ENCODE results near the gene AJUBA.
"Not testable (repeated sequence)": the region's sequence is repeated elsewhere in the genome, so short reads cannot be mapped to it uniquely, and the experiment has no call there.

The AJUBA gene

GRCh38 chr14:23020143-23021128, 38.1 kb upstream of the AJUBA start:
- Histone ChIP-seq H2AFZ (ENCODE audit: low read length, unreplicated experiment) (no peak overlapping the region), H3K79me2 (ENCODE audit: control insufficient read depth, insufficient read depth, low read length, unreplicated experiment) (no peaks in the 10 kb centered on the region), H3K27me3 (ENCODE audit: insufficient read depth, low read length) (no peaks in the 10 kb centered on the region), H3K4me3 (ENCODE audit: low read depth, low read length) (no peak overlapping the region), H3K36me3 (ENCODE audit: insufficient read depth, low read length) (no peaks in the 10 kb centered on the region), H3K27ac (ENCODE audit: low read depth, low read length) (no peak overlapping the region), H3K4me1 (ENCODE audit: control insufficient read depth, insufficient read depth, low read length, unreplicated experiment) (no peaks in the 10 kb centered on the region)

GRCh38 chr14:23018107-23018506, 35.8 kb upstream of the AJUBA start:
- Histone ChIP-seq H3K36me3 (ENCODE audit: insufficient read depth, low read length) (no peaks in the 10 kb centered on the region), H3K27ac (ENCODE audit: low read depth, low read length) (no peak overlapping the region), H2AFZ (ENCODE audit: low read length, unreplicated experiment) (no peak overlapping the region), H3K4me1 (ENCODE audit: control insufficient read depth, insufficient read depth, low read length, unreplicated experiment) (no peaks in the 10 kb centered on the region), H3K79me2 (ENCODE audit: control insufficient read depth, insufficient read depth, low read length, unreplicated experiment) (no peaks in the 10 kb centered on the region), H3K27me3 (ENCODE audit: insufficient read depth, low read length) (no peaks in the 10 kb centered on the region), H3K4me3 (ENCODE audit: low read depth, low read length) (no peak overlapping the region)

- no peaks in the 10 kb centered on the region for H3K36me3 ChIP-seq (ENCODE audit: insufficient read depth, low read length)
- H3K4me3 ChIP-seq (ENCODE audit: low read depth, low read length), result no peak overlapping the region
- no peak overlapping the region for H2AFZ ChIP-seq (ENCODE audit: low read length, unreplicated experiment)
- H3K27me3 ChIP-seq (ENCODE audit: insufficient read depth, low read length), result no peaks in the 10 kb centered on the region
- H3K4me1 ChIP-seq (ENCODE audit: control insufficient read depth, insufficient read depth, low read length, unreplicated experiment), result no peaks in the 10 kb centered on the region
- no peaks in the 10 kb centered on the region for H3K79me2 ChIP-seq (ENCODE audit: control insufficient read depth, insufficient read depth, low read length, unreplicated experiment)
- H3K27ac ChIP-seq (ENCODE audit: low read depth, low read length), result no peak overlapping the region
Measured at GRCh38 chr14:23017091-23017490, 34.7 kb upstream of the AJUBA start.

- H3K4me1 ChIP-seq (ENCODE audit: control insufficient read depth, insufficient read depth, low read length, unreplicated experiment), result no peaks in the 10 kb centered on the region
- H2AFZ ChIP-seq (ENCODE audit: low read length, unreplicated experiment), result no peak overlapping the region
- H3K4me3 ChIP-seq (ENCODE audit: low read depth, low read length), result no peak overlapping the region
- H3K27me3 ChIP-seq (ENCODE audit: insufficient read depth, low read length), result no peaks in the 10 kb centered on the region
- no peaks in the 10 kb centered on the region for H3K79me2 ChIP-seq (ENCODE audit: control insufficient read depth, insufficient read depth, low read length, unreplicated experiment)
- H3K36me3 ChIP-seq (ENCODE audit: insufficient read depth, low read length), result no peaks in the 10 kb centered on the region
- no peak overlapping the region for H3K27ac ChIP-seq (ENCODE audit: low read depth, low read length)
Measured at GRCh38 chr14:23015618-23016017, 33.3 kb upstream of the AJUBA start.

- not testable (repeated sequence) for H2AFZ ChIP-seq (ENCODE audit: low read length, unreplicated experiment)
Measured at GRCh38 chr14:23013749-23014054, 31.4 kb upstream of the AJUBA start.

GRCh38 chr14:23013054-23013748, 30.9 kb upstream of the AJUBA start:
- H2AFZ ChIP-seq (ENCODE audit: low read length, unreplicated experiment), result no peak overlapping the region
- H3K27ac ChIP-seq (ENCODE audit: low read depth, low read length), result no peak overlapping the region
- H3K79me2 ChIP-seq (ENCODE audit: control insufficient read depth, insufficient read depth, low read length, unreplicated experiment), result no peaks in the 10 kb centered on the region
- H3K4me3 ChIP-seq (ENCODE audit: low read depth, low read length), result no peak overlapping the region
- H3K27me3 ChIP-seq (ENCODE audit: insufficient read depth, low read length), result no peaks in the 10 kb centered on the region
- no peaks in the 10 kb centered on the region for H3K36me3 ChIP-seq (ENCODE audit: insufficient read depth, low read length)
- H3K4me1 ChIP-seq (ENCODE audit: control insufficient read depth, insufficient read depth, low read length, unreplicated experiment), result peaks cover 12% of the 10 kb centered on the region

More at GRCh38 chr14:23013749-23014054, 31.4 kb upstream of the AJUBA start:
- not testable (repeated sequence) for H3K4me1 ChIP-seq (ENCODE audit: control insufficient read depth, insufficient read depth, low read length, unreplicated experiment); H3K27me3 ChIP-seq (ENCODE audit: insufficient read depth, low read length); H3K4me3 ChIP-seq (ENCODE audit: low read depth, low read length); H3K36me3 ChIP-seq (ENCODE audit: insufficient read depth, low read length); H3K27ac ChIP-seq (ENCODE audit: low read depth, low read length); H3K79me2 ChIP-seq (ENCODE audit: control insufficient read depth, insufficient read depth, low read length, unreplicated experiment)

DNA sequence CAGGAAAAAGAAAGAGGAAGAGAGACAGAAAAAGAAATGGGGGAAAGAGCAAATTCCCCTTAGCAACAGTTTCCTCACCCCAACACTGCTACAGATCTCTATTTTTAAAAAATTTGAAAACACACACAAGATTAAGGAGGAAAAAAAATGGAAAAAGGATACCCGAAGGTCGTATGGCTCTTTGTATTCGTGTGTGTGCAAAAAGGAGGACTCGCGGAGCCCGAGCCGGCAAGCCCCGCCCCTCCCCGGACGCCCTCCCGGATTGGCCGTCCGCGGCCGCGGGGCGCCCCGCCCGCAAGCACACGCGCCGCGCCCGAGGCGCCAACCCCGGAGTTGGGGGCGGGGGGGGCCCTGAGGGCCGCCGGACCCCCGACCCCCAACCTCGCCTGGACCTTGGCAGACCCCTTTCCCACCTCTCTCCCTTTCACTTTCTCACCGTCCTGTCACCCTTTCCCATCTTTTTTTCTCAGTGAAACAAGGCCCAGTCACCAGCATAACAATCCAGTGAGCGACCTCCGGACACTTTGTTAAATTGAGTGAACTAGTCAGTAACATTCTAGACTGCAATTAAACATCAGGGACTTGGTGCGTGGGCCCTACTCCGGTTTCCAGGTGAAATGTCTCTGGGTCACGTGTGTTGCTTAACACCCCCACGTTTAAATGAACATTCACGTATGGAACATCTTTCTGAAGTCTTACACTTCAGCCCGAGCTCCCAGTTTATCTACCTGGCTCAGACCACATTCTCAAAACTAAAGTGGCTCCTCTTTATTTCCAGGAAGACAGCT, 27.8 kb upstream of the AJUBA start, which contains the start of gene C14orf93:
TSS of gene C14orf93 (minus strand) at position 205 of the 788 bp plus-strand sequence. CDS start 11,120 bp downstream, outside the sequence.
- Histone ChIP-seq H3K27me3 (ENCODE audit: insufficient read depth, low read length) (no peaks in the 10 kb centered on the region), H3K4me3 (ENCODE audit: low read depth, low read length) (peak within 1 kb of the TSS; percentile 81), H3K79me2 (ENCODE audit: control insufficient read depth, insufficient read depth, low read length, unreplicated experiment) (peaks cover 3% of the 10 kb centered on the region), H3K4me1 (ENCODE audit: control insufficient read depth, insufficient read depth, low read length, unreplicated experiment) (peaks cover 30% of the 10 kb centered on the region), H3K36me3 (ENCODE audit: insufficient read depth, low read length) (no peaks in the 10 kb centered on the region), H3K27ac (ENCODE audit: low read depth, low read length) (peak within 1 kb of the TSS; percentile 46), H2AFZ (ENCODE audit: low read length, unreplicated experiment) (peak within 1 kb of the TSS; percentile 86)

DNA sequence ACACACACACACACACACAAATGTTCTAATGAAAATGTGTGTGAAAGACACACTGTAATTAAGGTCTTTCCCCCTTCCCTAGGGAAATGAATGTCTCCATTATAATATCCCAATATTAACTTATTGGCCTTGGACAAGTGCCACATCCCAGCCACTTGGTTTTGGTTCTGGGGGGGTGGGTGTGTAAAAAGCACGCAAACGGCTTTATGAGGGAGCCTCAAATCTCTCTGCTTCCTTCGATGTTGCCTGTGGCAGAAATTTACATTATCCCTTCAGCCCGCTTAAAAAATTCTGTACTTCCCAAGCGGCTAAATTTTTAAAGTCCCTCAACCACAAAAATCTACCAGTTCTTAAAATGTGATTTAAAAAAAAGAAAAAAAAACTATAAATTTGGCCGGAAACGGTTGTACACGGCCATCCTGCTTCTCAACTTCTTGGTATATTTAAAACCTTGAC, 27.2 kb upstream of the AJUBA start:
- Histone ChIP-seq H3K79me2 (ENCODE audit: control insufficient read depth, insufficient read depth, low read length, unreplicated experiment) (peaks cover 3% of the 10 kb centered on the region), H3K36me3 (ENCODE audit: insufficient read depth, low read length) (no peaks in the 10 kb centered on the region), H2AFZ (ENCODE audit: low read length, unreplicated experiment) (peak overlapping the region; percentile 86), H3K27me3 (ENCODE audit: insufficient read depth, low read length) (no peaks in the 10 kb centered on the region), H3K4me1 (ENCODE audit: control insufficient read depth, insufficient read depth, low read length, unreplicated experiment) (peaks cover 30% of the 10 kb centered on the region), H3K27ac (ENCODE audit: low read depth, low read length) (peak overlapping the region; percentile 46), H3K4me3 (ENCODE audit: low read depth, low read length) (peak overlapping the region; percentile 81)

DNA sequence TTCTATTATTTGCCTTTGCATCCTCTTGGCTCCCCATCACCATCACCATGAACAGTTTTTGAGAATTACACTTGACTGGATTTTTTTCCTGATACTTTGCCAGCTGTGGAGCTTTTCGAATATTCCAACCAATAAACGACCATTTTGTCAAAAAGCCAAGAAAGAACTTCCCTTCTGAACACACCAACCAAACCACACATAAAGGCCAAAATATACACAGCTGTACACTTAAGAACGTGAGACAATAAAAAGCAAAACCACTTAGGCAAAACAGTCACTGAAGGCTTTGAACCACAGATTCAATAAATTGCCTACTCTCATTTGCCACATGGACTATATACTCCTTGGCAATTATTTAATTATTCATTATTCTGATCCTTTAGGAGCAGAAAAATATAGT, 26.5 kb upstream of the AJUBA start:
- Histone ChIP-seq H3K27ac (ENCODE audit: low read depth, low read length) (peak overlapping the region; percentile 19), H2AFZ (ENCODE audit: low read length, unreplicated experiment) (no peak overlapping the region), H3K79me2 (ENCODE audit: control insufficient read depth, insufficient read depth, low read length, unreplicated experiment) (peaks cover 3% of the 10 kb centered on the region), H3K36me3 (ENCODE audit: insufficient read depth, low read length) (no peaks in the 10 kb centered on the region), H3K4me3 (ENCODE audit: low read depth, low read length) (peak overlapping the region; percentile 81), H3K27me3 (ENCODE audit: insufficient read depth, low read length) (no peaks in the 10 kb centered on the region), H3K4me1 (ENCODE audit: control insufficient read depth, insufficient read depth, low read length, unreplicated experiment) (peaks cover 30% of the 10 kb centered on the region)

Data from ACC112 (cell line).